HPDE6-E6E7 (cell line): ENCODE results near the gene HMCN2.
"Not testable (repeated sequence)": the region's sequence is repeated elsewhere in the genome, so short reads cannot be mapped to it uniquely, and the experiment has no call there.

Experiments
- DNase-seq: peaks from one replicate; pipeline ENCODE4 v3.0.0; 2011; ENCODE audit warnings: missing footprints; ENCODE audit errors: extremely low spot score

Gene HMCN2

DNA sequence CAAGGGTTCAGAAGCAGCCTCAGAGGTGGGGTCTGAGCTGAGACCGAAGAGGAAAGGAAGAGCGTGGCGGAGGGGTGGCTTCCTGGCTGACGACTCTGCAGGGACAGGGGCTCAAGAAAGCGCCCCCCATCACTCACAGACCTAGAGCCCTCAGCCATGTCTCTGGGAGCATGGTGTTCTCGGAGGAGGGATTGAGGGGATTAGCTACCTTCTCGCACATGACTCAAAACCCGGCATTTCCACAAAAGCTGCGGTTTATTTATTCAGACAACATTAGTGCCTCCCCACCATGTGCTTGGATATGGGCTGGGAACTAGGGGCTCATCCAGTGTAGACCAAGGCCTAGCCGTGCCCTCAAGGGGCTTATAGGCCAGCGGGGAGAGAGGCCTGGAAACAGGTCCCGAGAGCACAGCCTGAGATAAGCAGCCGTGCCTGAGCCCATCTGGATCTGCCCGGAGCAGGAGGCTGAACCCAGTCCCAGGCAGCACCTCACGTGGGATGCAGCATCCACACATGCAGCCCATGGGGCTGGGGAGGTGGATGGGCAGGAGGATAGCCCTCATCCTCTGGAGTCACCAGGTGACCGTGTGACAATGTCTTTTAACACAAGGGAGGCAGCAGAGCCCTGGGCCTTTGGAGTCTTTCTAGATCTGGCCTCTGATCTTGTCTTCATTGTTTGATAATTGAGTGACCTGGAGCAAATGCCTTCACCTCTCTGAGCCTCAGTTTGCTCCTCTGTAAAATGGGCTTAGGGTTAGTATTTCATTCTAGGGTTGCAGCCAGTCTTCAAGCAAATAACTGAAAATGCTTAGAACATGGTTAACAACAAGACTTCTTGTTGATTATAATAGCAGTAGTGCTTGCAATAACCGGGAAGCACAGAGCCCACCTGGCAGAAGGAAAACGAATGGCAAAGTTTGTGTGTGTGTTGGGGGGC, 878 bp upstream of the HMCN2 start:
- no peak for DNase-seq

DNA sequence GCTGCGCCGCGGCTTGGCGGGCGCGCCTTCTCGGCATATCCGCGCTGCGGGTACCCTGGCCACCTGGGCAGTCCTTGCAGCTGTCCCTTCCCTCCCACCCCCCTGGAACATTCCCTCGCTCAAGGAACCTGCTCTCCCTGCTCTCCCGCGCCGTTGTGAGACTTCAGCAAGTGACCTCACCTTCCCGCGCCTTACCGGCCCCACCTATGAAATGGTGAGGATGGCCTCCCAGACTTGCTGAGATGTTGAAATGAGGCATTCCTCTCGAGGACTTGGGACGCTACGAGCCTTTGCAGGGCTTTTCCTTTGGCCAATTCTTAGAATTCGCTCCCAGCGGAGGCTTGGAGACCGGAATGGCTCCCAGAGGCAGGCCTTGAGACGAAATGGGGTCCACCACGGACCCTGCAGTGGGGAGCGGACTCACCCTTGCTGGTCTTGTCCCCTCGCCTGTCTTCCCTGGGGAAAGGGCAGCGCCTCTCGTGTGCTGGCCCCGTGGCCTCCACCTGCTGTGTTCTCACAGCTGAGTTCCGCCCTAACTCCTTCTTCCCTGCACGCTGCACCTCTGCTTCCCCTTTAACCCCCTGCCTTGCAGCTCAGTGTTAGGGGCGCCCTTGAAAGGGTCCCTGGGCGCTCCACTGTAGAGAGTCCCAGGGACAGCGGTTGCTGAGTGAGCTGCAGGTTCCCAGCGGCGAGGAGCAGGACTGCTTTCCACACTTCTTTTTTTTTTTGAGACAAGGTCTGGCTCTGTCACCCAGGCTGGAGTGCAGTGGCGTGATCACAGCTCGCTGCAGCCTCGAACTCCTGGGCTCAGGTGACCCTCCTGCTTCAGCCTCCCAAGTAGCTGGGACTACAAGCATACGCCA, 907 bp downstream of the HMCN2 start:
- no peak for DNase-seq

DNA sequence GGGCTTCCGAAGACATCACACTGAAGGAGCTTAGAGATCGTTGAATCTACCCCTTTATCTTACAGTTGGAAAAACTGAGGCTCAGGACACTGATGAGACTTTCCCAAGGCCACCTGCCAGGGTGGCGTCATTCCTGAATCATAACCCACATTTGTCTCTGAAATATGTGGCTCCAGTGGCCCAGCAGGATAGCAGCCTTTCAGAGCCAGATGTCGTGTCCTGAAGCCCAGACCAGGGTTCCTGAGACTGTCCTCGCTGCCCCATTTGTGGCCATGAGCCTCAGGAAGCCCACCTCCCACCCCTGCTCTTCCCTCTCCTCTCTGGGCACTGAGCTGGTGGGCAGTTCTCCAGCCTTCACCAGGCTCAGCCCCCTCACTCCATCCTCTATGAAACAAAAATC, 2.4 kb downstream of the HMCN2 start:
- DNase-seq: no peak

DNA sequence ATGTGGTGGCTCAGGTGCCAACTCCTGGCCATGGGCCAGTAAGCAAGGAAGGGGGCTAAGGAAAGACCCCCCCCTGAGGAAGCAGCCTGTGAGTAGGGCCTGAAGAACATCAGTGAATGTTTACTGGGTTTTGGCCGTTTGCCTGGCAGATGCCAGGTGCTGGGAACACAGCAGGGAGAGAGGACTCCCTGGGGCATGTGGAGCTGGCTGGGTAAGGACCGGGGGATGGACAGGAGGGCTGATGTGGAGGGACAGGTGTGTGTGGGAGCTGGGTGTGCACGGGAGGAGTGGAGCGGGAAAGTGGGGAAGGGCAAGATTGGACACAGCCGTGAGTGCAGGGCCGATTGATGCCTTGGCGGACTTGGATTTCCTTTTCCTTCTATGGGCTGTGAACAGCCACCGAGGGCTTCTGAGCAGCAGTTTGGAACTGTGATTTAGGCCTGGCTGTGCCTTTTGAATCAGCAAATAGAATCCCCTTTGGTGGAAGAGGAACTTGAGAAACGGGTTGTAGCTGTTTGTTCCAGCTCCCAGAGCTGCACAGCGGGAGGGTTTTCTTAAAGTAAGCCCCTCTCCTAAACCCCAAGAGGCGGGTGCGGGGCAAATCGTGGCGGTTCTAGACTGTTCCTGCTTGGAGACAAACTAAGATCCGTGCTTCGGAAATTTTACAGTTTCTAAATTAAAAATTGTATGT, 3.1 kb downstream of the HMCN2 start:
- no peak for DNase-seq

DNA sequence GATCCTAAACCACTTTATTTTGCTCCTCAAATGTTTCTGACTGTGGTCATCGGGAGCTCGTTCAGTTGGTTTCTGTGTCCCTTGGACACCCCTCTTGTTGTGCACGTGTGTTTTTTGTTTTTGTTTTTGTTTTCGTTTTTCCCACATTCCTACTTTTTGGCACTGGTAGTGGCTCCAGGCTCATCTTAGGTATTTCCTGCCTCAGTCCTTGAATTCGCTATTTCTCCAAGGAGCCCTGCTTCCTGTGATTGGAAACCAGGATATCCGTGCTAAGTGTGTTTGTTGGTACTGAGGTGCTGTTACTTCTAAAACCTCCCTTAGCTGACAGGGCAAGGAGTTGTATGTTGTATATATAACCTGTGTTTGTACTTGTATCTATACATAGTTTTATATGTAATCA, 5.9 kb downstream of the HMCN2 start:
- no peak for DNase-seq

DNA sequence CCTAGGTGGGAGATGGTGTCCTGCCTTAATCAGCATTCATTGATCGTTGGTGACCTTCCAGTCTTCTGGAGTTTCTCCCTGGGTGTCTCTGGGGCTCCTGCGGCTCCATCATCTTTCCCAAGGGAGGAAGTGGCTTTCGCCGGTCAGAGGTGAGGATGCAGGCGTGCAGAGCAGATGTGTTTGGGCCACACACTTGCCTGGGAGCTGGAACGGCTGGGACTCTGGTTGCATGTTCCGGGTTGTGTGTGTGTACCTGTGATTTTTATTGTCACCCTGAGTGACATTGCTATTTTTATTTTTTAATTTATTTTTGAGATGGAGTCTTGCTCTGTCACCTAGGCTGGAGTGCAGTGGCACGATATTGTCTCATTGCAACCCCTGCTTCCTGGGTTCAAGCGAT, 9.6 kb downstream of the HMCN2 start:
- no peak for DNase-seq

DNA sequence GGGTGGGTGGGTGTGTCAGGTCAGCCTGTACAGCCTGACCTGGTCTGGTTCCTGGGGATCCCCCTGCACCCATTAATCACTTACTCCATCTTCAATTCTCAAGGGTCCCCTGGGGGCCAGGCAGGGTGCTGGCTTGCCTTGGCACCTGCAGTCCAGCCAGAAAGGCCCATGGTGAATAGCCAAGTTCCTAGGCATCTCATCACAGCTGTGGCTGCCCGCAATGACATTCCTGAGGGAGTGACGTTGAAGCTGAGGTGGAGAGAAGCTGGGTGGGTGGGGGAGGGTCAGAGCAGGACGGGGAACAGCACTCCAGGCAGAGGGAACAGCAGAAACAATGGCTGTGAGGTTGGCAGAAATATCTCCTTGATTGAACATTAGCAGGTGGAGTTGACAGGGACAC, 10.6 kb downstream of the HMCN2 start:
- no peak for DNase-seq

DNA sequence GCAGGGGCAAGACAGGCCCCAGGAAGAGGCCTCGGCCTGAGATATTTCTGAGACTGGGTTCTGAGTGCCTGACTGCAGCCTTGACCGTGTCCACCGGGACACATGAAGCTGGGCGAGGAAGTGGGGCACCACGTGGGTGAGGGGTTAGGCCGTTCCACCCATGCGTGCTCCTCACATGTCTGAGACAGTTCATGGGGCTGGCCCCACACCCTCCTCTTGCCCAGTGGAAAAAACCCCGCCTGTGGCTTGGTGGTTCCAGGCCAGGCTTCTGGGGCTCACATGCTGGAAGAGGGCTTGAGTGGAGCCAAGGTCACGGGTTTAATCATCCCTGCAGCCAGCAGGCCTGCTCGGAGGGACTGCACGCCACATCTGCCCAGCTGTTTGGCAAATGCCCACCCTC, 11.4 kb downstream of the HMCN2 start:
- no peak for DNase-seq

DNA sequence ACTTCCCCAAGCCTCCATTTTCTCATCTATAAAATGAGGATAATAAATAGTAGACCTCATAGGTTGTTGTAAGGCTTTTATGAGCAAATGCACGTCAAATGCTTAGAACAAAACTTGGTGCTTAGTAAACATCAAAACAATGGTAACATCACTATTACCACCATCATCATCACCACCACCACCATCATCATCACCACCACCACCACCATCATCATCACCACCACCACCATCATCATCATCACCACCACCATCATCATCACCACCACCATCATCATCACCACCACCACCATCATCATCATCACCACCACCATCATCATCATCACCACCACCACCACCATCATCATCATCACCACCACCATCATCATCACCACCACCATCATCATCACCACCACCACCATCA, 12.0 kb downstream of the HMCN2 start:
- not testable (repeated sequence) for DNase-seq

DNA sequence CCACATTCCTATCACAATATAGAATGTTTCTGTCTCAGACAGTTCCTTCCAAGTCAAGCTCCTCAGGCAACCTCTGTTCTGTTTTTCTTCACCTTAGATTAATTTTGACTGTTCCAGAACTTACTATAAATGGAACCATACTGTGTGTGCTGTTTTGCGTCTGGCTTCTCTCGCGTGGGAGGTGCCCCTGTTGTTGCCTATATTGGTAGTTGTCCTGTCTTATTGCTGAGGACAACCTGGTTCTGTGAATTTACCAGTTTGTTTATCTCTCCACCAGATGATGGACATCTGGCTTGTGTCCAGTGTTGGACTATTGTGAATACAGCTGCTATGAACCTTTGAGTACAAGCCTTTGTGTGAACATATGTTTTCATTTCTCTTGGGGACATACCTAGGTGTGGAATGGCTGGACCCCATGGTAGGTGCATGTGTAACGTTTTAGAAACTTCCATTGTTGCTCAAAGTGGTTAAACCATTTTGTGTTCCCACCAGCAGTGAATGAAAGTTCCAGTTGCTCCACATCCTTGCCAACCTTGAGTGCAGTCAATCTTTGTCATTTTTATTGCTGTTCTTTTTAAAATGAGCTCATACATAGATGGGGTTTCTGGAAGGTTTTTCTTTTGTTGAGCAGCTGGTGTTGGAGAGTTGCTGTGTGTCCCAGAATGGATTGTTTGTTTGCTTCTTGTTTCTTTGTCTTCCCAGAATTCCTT, 18.1 kb downstream of the HMCN2 start:
- no peak for DNase-seq

DNA sequence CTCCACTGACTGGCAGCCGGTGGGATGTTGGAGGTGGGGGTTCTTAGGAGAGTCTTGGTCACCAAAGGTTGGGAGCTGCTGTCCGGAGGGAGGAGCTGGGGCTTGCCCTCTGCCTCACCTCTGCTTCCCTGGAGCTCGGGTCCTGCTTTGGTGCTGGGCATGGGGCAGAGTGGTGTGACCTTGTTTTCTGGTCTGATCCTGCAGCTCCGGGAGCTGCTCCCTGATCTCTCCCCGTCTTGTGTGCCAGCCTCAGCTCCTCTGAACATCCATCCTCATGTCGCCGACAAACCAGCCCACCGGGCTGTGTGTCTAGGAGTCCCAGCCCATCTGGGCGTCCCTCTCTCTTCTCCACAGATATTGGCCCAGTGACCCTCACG, 18.7 kb downstream of the HMCN2 start:
- DNase-seq: no peak

DNA sequence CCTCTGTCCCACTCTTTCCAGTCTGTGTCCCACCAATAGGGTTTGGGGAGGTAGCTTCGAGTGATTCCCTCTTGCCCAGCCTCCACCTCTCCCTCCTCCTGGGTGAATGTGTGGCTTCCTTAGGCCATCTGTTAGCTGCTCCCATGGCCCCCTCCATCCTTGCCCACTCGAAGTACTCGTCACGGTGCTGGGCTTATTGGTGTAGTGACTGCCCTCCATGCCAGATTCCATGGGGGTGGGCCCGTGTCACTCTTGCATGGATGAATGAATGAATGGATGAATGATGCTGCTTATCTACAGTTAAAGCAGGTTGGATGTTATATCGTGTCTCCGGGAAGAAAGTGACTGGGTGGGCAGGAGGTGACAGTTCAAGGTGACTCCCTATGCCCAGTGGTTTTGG, 19.1 kb downstream of the HMCN2 start:
- no peak for DNase-seq

DNA sequence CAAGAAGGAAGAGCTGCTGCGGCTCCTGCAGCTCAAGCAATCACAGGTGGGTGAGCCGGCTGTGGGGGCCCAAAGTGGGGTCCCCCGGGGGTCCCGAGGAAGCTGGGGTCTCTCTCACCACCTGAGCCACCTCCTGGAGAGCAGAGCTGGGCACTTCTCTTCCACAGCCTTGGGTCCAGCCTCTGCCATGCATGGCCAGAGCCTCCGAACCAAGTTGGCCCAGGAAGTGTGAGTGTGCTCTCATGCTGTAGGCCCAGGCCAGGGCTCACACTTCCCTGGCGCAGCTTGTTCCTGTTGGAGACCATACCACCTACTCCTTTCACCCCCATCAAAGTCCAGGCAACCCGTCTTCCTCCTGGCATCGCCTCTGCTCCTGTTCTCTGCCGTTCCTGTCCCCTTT, 19.7 kb downstream of the HMCN2 start:
- DNase-seq: no peak

DNA sequence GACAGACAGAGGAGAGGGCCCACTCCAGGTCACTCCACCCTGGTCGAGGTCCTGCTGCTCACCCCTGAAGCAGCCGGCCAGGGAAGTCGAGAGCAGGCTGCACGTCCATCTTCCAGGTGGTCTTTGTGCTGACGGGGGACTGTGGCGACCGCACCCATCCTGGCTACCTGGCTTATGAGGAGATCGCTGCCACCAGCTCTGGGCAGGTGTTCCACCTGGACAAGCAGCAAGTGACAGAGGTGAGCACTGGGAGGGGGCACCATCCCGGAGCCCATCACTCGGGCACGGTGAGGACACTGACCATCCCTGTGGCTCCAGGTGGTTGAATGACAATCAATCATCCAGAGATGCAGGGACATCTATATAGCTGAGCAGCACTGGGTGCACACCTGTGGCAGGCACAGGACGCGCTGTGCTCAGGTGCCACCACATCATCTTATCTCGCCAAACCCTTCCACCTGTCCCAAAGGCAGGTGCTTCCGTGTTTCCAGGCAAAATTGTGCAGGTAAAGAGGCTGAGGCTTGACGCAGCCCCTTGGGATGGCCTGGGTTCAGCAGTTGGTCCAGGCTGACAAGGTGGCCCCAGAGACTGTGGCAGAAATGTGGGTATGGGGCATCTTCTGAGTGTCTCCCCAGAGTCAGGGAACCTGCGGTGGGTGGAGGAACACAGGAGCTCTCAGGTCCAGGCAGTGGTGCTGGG, 20.7 kb downstream of the HMCN2 start:
- DNase-seq: no peak

DNA sequence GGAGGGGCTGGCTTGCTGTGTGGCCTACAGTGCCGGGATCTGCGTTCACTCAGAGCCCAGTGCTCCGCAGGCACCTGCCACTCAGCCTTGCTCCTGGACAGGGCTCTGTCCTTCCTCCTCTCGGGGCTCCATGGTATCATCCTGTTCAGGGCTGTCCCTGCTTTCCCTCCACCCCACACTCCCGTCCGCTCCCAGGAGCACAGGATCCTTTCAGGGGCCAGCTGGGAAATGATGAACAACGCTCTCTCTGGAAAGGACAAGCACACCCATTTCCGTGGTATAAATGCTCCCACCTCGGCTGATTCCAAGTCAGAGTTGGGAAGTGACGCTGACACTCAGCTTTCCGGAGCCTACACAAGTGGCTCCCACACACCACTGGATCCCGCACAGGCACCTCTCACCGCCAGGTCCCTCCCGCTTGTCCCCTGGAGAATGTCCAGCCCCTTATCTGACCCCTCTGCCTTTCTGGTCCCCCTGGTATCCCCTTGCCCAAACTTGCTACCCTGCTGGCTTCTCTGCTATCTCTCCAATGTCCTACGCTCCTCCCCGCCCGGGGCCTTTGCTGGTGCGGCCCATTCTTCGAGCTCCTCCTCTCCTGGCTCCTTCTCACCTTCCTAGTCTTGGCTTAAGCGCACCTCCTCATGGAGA, 21.3 kb downstream of the HMCN2 start:
- no peak for DNase-seq

DNA sequence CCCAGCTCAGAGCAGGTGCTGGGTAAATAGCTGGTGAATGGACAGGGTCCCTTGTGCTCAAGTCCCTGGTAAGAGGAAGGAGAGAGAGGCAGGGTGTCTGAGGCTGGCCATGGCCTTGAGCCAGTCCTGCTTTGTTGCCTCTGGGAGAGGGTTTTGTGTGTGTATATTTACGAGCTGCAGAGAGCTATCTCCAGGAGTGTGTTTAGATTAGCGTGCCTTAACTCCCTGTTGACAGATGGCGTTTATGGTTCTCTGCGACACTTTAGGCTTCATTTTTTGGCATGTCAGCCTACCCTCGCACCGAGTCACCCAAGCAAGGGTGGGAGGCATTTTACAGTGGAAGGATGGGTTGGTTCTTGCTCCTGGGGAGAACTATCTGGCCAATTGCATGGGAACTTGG, 22.2 kb downstream of the HMCN2 start:
- no peak for DNase-seq

DNA sequence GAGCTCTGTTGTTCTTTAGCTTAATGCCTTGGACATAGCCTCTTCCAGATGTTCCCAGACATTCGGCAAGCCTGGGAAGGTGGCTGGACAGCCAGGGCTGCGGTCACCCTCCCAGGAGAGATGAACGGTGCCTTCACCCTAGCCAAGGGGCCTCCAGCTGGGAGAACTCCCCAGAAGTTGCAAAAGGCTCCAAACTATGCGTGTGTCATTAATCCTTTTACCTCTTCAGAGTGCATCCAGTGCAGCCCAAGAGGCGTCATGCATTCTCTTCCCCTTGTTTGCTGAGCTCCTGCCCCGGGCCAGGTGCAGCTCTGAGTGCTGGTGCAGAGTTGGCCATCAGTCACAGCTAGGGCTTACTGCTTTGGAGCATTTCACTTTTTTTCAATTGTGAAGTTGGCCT, 22.8 kb downstream of the HMCN2 start:
- no peak for DNase-seq

DNA sequence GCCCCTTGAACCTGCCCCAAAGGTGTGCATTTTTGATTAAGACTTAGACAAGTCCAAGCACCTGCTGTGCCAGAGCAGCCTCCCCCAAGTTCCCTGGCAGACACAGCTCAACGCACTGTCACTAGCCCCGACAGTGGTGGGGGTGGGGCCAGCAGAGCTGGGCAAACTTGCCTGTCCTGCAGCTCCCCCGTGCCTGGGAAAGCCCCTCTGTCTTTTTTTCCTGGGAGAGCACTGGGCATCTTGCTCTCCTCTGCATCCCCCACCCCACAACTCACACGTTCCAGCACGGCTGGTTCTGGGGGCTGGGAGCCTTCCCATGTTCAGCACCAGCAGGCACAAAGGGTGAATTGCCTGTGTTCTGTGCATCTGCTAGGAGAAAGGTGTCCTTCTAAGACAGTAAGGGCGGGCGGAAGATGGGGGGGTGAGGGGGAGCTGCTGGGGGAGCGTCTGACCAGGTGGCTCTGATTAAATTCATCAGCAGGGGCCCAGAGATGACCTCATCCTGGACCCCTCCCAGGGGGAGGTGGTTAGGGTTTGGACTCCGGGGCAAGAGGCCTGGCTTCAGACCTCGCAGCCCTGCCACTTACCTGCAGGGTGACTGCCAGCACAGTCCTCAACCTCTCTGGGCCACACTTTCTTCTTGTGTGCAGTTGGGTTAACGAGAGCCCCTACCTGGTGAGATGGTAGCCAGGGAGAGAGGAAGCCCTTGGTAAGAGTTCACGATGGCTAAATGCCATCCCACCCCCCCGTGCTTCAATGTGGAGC, 23.5 kb downstream of the HMCN2 start:
- DNase-seq: no peak

DNA sequence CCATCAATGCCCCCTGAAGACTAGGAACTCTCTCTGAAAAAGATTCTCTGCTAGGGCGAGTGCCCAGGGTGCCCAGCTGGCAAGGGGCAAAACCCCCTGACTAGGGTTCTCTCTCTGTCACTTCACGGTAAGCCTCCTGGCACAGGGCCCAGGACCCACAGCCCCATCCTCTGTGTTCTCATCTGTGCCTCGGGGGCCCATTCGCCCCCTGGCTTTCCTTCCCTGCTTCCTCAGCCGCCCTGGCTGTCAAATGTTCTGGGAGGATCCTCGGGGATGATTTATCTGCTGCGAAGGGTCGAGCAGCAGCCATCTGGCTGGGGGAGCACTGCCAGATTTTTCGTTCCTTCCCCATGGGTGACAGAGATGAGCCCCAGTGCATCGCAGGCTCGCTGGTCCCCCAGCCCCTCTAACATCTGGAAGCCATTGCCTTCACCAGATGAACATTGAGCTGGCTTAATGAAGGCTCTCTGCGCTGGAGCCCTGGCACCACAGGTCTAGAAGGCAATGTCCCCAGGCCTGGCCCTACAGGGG, 24.2 kb downstream of the HMCN2 start:
- DNase-seq: no peak
